Measurements from ENCODE around the gene MOSPD3.

DNA sequence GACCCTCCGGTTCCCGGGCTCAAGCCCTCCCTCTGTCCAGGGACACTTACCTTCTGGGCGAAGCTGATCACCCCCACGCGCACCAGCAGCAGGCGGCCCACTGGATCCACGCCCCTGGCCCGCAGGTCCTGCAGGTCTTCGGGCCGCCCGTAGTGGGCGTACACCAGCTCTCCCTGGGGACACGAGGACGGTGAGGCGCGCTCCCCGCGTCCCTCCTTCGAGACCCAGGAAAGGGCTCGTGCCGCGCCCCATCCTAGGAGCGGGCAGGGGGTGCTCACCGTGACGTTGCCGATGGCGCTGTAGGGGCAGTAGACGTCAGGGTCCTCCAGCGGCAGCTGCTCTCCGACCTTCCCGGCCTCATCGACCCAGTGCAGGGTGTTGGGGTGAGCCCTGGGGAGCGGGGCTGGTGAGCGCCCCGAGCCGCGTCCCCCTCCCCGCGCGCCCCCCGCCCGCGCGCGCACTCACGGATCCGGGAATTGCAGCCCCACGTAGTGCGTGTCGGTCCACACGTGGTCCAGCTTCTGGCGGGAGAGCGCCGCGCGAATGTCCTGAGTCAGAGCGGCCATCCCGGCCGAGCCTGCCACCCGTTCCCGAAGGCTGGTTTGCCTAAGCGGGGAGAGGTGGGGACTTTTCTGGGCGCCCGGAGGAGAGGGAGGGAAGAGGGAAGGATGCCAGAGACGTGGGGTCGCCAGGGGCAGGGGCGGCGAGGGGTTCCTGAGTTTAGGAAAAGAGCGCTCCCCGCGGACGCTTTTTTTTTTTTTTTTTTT is 20.8 kb downstream of the MOSPD3 start:
- TF ChIP-seq, protein P1, sequence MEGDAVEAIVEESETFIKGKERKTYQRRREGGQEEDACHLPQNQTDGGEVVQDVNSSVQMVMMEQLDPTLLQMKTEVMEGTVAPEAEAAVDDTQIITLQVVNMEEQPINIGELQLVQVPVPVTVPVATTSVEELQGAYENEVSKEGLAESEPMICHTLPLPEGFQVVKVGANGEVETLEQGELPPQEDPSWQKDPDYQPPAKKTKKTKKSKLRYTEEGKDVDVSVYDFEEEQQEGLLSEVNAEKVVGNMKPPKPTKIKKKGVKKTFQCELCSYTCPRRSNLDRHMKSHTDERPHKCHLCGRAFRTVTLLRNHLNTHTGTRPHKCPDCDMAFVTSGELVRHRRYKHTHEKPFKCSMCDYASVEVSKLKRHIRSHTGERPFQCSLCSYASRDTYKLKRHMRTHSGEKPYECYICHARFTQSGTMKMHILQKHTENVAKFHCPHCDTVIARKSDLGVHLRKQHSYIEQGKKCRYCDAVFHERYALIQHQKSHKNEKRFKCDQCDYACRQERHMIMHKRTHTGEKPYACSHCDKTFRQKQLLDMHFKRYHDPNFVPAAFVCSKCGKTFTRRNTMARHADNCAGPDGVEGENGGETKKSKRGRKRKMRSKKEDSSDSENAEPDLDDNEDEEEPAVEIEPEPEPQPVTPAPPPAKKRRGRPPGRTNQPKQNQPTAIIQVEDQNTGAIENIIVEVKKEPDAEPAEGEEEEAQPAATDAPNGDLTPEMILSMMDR (IDR thresholded peaks at IDR 0.05), result peak; percentile 53
- TF ChIP-seq ELF1 (IDR thresholded peaks at IDR 0.05) (no peak), CHD2 (IDR thresholded peaks at IDR 0.05; ENCODE audit: low read length, partially characterized antibody) (no peak), TAF1 (IDR thresholded peaks at IDR 0.05; ENCODE audit: borderline replicate concordance, low read depth, low read length) (0 out of 2 replicates have a peak, but pooled peaks have one; percentile 14), GABPA (IDR thresholded peaks at IDR 0.05; ENCODE audit: low read depth) (no peak), YY1 (IDR thresholded peaks at IDR 0.05; ENCODE audit: low read depth) (no peak), GATA2 (CRISPR knock-in tag; IDR thresholded peaks at IDR 0.05) (no peak)
- TF ChIP-seq, protein P2, sequence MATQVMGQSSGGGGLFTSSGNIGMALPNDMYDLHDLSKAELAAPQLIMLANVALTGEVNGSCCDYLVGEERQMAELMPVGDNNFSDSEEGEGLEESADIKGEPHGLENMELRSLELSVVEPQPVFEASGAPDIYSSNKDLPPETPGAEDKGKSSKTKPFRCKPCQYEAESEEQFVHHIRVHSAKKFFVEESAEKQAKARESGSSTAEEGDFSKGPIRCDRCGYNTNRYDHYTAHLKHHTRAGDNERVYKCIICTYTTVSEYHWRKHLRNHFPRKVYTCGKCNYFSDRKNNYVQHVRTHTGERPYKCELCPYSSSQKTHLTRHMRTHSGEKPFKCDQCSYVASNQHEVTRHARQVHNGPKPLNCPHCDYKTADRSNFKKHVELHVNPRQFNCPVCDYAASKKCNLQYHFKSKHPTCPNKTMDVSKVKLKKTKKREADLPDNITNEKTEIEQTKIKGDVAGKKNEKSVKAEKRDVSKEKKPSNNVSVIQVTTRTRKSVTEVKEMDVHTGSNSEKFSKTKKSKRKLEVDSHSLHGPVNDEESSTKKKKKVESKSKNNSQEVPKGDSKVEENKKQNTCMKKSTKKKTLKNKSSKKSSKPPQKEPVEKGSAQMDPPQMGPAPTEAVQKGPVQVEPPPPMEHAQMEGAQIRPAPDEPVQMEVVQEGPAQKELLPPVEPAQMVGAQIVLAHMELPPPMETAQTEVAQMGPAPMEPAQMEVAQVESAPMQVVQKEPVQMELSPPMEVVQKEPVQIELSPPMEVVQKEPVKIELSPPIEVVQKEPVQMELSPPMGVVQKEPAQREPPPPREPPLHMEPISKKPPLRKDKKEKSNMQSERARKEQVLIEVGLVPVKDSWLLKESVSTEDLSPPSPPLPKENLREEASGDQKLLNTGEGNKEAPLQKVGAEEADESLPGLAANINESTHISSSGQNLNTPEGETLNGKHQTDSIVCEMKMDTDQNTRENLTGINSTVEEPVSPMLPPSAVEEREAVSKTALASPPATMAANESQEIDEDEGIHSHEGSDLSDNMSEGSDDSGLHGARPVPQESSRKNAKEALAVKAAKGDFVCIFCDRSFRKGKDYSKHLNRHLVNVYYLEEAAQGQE (IDR thresholded peaks at IDR 0.05; ENCODE audit: low read depth, low read length), result no peak
- TF ChIP-seq, protein P3, sequence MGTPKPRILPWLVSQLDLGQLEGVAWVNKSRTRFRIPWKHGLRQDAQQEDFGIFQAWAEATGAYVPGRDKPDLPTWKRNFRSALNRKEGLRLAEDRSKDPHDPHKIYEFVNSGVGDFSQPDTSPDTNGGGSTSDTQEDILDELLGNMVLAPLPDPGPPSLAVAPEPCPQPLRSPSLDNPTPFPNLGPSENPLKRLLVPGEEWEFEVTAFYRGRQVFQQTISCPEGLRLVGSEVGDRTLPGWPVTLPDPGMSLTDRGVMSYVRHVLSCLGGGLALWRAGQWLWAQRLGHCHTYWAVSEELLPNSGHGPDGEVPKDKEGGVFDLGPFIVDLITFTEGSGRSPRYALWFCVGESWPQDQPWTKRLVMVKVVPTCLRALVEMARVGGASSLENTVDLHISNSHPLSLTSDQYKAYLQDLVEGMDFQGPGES (IDR thresholded peaks at IDR 0.05; ENCODE audit: low read depth, low read length), result no peak
- TF ChIP-seq, protein P4, sequence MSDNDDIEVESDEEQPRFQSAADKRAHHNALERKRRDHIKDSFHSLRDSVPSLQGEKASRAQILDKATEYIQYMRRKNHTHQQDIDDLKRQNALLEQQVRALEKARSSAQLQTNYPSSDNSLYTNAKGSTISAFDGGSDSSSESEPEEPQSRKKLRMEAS (IDR thresholded peaks at IDR 0.05; ENCODE audit: low read depth), result peak; percentile 91

Data from SK-N-SH (cell line).